Testis (tissue), 2 donors: ENCODE measurements around the gene GCA.

Experiments used
- CTCF ChIP-seq, 3 experiments: fragments of 450-650 bp in 2 of 3; fragments of 200-600 bp in 1 of 3; sonication (generic) in 1 of 3; IDR thresholded peaks; one replicate each; pipeline ENCODE4 v1.5.1; 2016 to 2019; ENCODE audit warnings: antibody characterized with exemption in 3 of 3, mild to moderate bottlenecking in 2 of 3, moderate library complexity in 1 of 3
- POLR2A ChIP-seq: fragments of 450-650 bp; IDR thresholded peaks from one replicate; pipeline ENCODE4 v1.6.1; 2017; ENCODE audit warnings: antibody characterized with exemption, mild to moderate bottlenecking, moderate library complexity

GRCh38 chr2:162369551-162369950, 25.6 kb downstream of the GCA start:
- TF ChIP-seq CTCF (IDR thresholded peaks at IDR 0.05): no peak
- no peak for TF ChIP-seq POLR2A
